GM10266 (cell line): ENCODE measurements around the gene FANCC.

ENCODE experiments used
- DNase-seq: peaks from one replicate; pipeline ENCODE4 v3.0.0; 2012; ENCODE audit errors: extremely low spot score
- TF ChIP-seq, protein P1 (sequence below): IDR thresholded peaks from 2 replicates; pipeline ENCODE4 v1.5.1; 2012; ENCODE audit warnings: mild to moderate bottlenecking, low read depth; ENCODE audit not compliant: control insufficient read depth, insufficient read depth; ENCODE audit errors: missing control alignments

The FANCC gene

DNA sequence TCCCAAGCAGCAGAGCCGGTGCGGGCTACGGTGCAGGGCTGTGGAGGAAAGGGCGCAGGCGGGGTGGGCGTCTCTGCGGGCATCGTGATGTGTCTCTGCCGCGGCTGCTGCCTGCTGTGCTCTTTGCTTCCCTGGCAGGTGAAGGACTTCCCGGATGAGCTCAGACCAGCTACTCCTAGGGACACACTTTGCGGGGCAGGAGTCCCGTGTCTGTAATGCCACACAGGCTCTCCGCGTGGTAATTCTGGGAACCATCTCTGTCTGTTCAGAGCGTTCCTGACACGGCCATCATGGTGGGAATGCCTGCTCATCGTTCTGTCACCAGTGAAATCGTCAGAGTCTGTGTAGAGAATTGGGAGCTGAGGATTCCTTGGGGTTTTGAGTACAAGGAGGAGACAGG, 235.5 kb downstream of the FANCC start:
- no peak for DNase-seq
- TF ChIP-seq, protein P1, sequence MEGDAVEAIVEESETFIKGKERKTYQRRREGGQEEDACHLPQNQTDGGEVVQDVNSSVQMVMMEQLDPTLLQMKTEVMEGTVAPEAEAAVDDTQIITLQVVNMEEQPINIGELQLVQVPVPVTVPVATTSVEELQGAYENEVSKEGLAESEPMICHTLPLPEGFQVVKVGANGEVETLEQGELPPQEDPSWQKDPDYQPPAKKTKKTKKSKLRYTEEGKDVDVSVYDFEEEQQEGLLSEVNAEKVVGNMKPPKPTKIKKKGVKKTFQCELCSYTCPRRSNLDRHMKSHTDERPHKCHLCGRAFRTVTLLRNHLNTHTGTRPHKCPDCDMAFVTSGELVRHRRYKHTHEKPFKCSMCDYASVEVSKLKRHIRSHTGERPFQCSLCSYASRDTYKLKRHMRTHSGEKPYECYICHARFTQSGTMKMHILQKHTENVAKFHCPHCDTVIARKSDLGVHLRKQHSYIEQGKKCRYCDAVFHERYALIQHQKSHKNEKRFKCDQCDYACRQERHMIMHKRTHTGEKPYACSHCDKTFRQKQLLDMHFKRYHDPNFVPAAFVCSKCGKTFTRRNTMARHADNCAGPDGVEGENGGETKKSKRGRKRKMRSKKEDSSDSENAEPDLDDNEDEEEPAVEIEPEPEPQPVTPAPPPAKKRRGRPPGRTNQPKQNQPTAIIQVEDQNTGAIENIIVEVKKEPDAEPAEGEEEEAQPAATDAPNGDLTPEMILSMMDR, result no peak

- TF ChIP-seq, protein P1, result no peak
- DNase-seq, result no peak
These were observed 236.4 kb downstream of the FANCC start for GRCh38 chr9:95080961-95081647.

DNA sequence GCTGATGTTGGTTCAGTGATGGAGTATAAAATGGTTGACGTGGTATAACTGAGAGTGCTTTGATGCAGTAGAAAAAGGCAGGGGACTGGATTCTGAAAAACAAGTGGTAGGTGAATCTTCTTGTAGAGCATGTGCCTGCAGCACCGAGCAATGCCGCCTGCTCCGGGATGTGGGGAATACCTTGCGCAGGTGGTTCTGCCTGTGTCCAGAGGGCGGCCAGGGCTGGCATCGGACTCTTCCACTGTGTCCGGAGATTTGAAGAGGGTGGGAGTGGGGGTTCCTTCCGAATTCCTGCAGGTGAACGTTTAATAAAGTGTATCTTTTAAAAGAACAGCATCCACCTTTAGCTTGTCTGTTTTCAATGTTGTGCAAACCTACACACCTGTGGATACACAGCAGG, 238.0 kb downstream of the FANCC start:
- TF ChIP-seq, protein P1, result no peak
- no peak for DNase-seq

DNA sequence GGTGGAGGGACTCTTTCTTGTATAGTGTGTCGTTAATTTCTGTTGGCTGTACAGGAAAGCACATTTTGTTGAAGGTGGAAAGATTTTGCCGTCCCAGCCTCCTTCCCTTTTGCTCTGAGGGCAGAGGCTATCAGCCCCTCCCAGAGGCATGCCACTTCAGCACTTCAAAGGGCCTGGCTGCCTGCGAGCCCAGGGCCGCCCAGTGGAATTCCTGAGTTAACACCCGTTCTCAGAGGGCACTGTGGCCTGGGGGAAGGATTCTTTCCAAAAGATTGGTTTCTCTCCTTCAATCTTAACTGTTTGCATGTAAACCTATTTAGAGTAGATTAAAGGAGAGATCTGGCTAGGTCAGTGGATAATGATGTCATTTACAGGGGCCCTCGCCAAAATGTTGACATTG, 238.6 kb downstream of the FANCC start:
- DNase-seq, result no peak
- TF ChIP-seq, protein P1, result no peak

- TF ChIP-seq, protein P1, result no peak
- no peak for DNase-seq
These were observed 239.0 kb downstream of the FANCC start for GRCh38 chr9:95078511-95078910.

DNA sequence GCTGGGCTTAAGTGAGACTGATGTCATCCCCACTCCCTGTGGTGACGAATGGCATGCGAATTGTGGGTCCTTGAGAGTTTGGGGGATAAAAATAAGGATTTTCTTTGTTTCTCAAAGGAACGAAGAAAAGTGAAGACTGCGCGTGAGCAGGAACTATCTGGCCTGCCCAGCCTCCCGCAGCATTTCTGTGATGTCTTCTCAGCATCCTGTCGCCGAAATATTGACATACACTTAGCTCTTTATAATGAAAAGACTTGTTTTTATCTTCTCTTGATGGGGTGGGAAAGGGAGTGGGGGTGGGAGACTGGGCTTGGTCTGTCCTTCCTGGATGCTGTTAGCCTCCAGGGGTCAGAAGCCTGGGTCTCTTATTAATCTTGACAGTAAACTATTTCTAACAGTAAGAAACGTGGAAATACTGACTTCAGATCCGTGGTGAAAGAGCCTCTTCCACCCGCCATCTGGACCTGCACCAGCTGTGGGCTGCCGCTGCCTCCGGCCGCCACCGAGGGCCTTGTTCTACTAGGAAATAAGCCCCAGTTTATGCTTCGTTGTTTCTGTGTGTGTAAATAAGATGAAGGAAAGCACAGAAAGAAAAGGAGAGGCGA, 239.6 kb downstream of the FANCC start:
- no peak for DNase-seq
- TF ChIP-seq, protein P1, result no peak

- TF ChIP-seq, protein P1, result no peak
- DNase-seq, result no peak
These were observed 240.3 kb downstream of the FANCC start for GRCh38 chr9:95077053-95077765.
